Loucy (cell line): ENCODE results near the gene NKTR.
"Not testable (repeated sequence)": the region's sequence is repeated elsewhere in the genome, so short reads cannot be mapped to it uniquely, and the experiment has no call there.

ENCODE experiments used
- CTCF ChIP-seq: fragments of 200-600 bp; sonication (generic); conservative IDR thresholded peaks from 2 replicates; pipeline ENCODE4 v1.5.1; 2014; ENCODE audit warnings: mild to moderate bottlenecking, antibody characterized with exemption, low read length
- EZH2phosphoT487 ChIP-seq: fragments of 200-600 bp; IDR thresholded peaks from 2 replicates; pipeline ENCODE4 v1.6.1; 2018; ENCODE audit warnings: antibody characterized with exemption, mild to moderate bottlenecking, moderate library complexity, borderline replicate concordance

- not testable (repeated sequence) for TF ChIP-seq CTCF, EZH2phosphoT487
Observed at GRCh38 chr3:42579346-42579745, 21.1 kb upstream of the NKTR start.
